Mesenchymal stem cell (in vitro differentiated cells and primary cell): ENCODE data around the gene IMP4.

ENCODE experiments used
- DNase-seq: peaks from one replicate; pipeline ENCODE4 v3.0.0-alpha.2; 2013
- H2AFZ ChIP-seq: one replicate; pipeline ENCODE4 v1.6.1; 2013; ENCODE audit warnings: low read depth, mild to moderate bottlenecking, control low read depth, inconsistent platforms, low read length, moderate library complexity
- H2AK5ac ChIP-seq: 2 replicates; pipeline ENCODE4 v1.6.1; 2013; ENCODE audit warnings: low read length, moderate library complexity, mild to moderate bottlenecking, inconsistent platforms; ENCODE audit not compliant: severe bottlenecking
- H2BK120ac ChIP-seq: one replicate; pipeline ENCODE4 v1.6.1; 2013; ENCODE audit warnings: low read depth, mild to moderate bottlenecking, inconsistent platforms, low read length, moderate library complexity
- H2BK12ac ChIP-seq, 2 experiments: one replicate each; pipeline ENCODE4 v1.6.1; 2013; ENCODE audit warnings: inconsistent platforms in 2 of 2, low read length in 2 of 2, mild to moderate bottlenecking in 2 of 2, moderate library complexity in 2 of 2, control low read depth in 1 of 2
- H2BK15ac ChIP-seq: one replicate; pipeline ENCODE4 v1.6.1; 2013; ENCODE audit warnings: mild to moderate bottlenecking, low read depth, inconsistent platforms; ENCODE audit not compliant: poor library complexity, severe bottlenecking
- H2BK5ac ChIP-seq: 2 replicates; pipeline ENCODE4 v1.6.1; 2013; ENCODE audit warnings: low read depth, mild to moderate bottlenecking, low read length, control low read depth, inconsistent platforms; ENCODE audit not compliant: poor library complexity, severe bottlenecking
- H3K14ac ChIP-seq, 2 experiments: one replicate each; pipeline ENCODE4 v1.6.1; 2013; ENCODE audit warnings: inconsistent platforms in 2 of 2, low read length in 2 of 2, control low read depth in 1 of 2, mild to moderate bottlenecking in 1 of 2, moderate library complexity in 1 of 2
- H3K18ac ChIP-seq, 2 experiments: one replicate each; pipeline ENCODE4 v1.6.1; 2013; ENCODE audit warnings: inconsistent platforms in 2 of 2, low read length in 2 of 2, control low read depth in 1 of 2, low read depth in 1 of 2, mild to moderate bottlenecking in 1 of 2
- H3K23ac ChIP-seq, 2 experiments: one replicate each; pipeline ENCODE4 v1.6.1; 2013; ENCODE audit warnings: inconsistent platforms in 2 of 2, low read length in 2 of 2, mild to moderate bottlenecking in 2 of 2, moderate library complexity in 2 of 2, control low read depth in 1 of 2
- H3K27ac ChIP-seq: 2 replicates; pipeline ENCODE4 v1.5.1; 2013; ENCODE audit warnings: mild to moderate bottlenecking, moderate library complexity, low read length, control low read depth, inconsistent platforms; ENCODE audit not compliant: poor library complexity, severe bottlenecking
- H3K27me3 ChIP-seq, 2 experiments: 2 replicates each; pipeline versions ENCODE4 v1.6.1 to v1.7.0; 2013; ENCODE audit warnings: low read length in 2 of 2, mild to moderate bottlenecking in 2 of 2, moderate library complexity in 2 of 2, control low read depth in 1 of 2, inconsistent platforms in 1 of 2; ENCODE audit not compliant: control insufficient read depth in 1 of 2, insufficient read depth in 1 of 2
- H3K36me3 ChIP-seq, 2 experiments: 2 replicates each; pipeline versions ENCODE4 v1.6.1 to v1.7.0; 2013; ENCODE audit warnings: low read length in 2 of 2, control low read depth in 1 of 2, inconsistent platforms in 1 of 2, low read depth in 1 of 2, mild to moderate bottlenecking in 1 of 2; ENCODE audit not compliant: insufficient read depth in 2 of 2, control insufficient read depth in 1 of 2
- H3K4ac ChIP-seq, 2 experiments: one replicate each; pipeline ENCODE4 v1.6.1; 2013; ENCODE audit warnings: inconsistent platforms in 2 of 2, low read length in 2 of 2, mild to moderate bottlenecking in 2 of 2, moderate library complexity in 2 of 2, control low read depth in 1 of 2, low read depth in 1 of 2
- H3K4me1 ChIP-seq: 2 replicates; pipeline ENCODE4 v1.6.1; 2013; ENCODE audit warnings: low read depth, low read length, control low read depth; ENCODE audit not compliant: control insufficient read depth, insufficient read depth
- H3K4me2 ChIP-seq: 2 replicates; pipeline ENCODE4 v1.6.1; 2013; ENCODE audit warnings: low read length, mild to moderate bottlenecking, inconsistent platforms; ENCODE audit not compliant: poor library complexity, severe bottlenecking
- H3K4me3 ChIP-seq, 2 experiments: 2 replicates each; pipeline versions ENCODE4 v1.5.1 to v1.7.0; 2013; ENCODE audit warnings: low read length in 2 of 2, mild to moderate bottlenecking in 2 of 2, control low read depth in 1 of 2, low read depth in 1 of 2; ENCODE audit not compliant: insufficient read depth in 1 of 2
- H3K79me1 ChIP-seq: replicated peaks from 2 replicates; pipeline ENCODE4 v1.6.1; 2013; ENCODE audit warnings: mild to moderate bottlenecking, control low read depth, low read length, inconsistent platforms; ENCODE audit not compliant: poor library complexity, severe bottlenecking
- H3K9ac ChIP-seq: 2 replicates; pipeline ENCODE4 v1.7.0; 2013; ENCODE audit warnings: mild to moderate bottlenecking, low read length, moderate library complexity
- H3K9me3 ChIP-seq: 2 replicates; pipeline ENCODE4 v1.7.0; 2013; ENCODE audit warnings: mild to moderate bottlenecking, low read length; ENCODE audit not compliant: control insufficient read depth
- H4K8ac ChIP-seq: one replicate; pipeline ENCODE4 v1.6.1; 2013; ENCODE audit warnings: inconsistent platforms, mild to moderate bottlenecking, low read length, moderate library complexity
- H4K91ac ChIP-seq: one replicate; pipeline ENCODE4 v1.6.1; 2013; ENCODE audit warnings: mild to moderate bottlenecking, low read length, inconsistent platforms
- WGBS: methylation state at CpG from one replicate; pipeline ENCODE4 v1.1.7; 2013; ENCODE audit warnings: mixed read lengths; 5-methylcytosine and 5-hydroxymethylcytosine counted together

IMP4 gene

GRCh38 chr2:130346741-130347066, 4.0 kb downstream of the IMP4 start:
- H3K4me1 ChIP-seq: peaks cover 7% of the 10 kb centered on the region
- H3K27me3 ChIP-seq: no peaks in the 10 kb centered on the region
- no peak for DNase-seq
- H2AK5ac ChIP-seq: no peak overlapping the region
- peaks cover 38 to 52% of the 10 kb centered on the region in 2 experiments for H3K36me3 ChIP-seq
- no peak overlapping the region for H2AFZ ChIP-seq
- no peak overlapping the region for H3K4me2 ChIP-seq
- no peak overlapping the region for H3K4ac ChIP-seq
- no peak overlapping the region for H3K14ac ChIP-seq
- H3K4me3 ChIP-seq: no peak overlapping the region
- H3K27ac ChIP-seq: no peak overlapping the region
- no peak overlapping the region for H2BK120ac ChIP-seq
- H3K79me1 ChIP-seq: peaks cover 28% of the 10 kb centered on the region
- no peak overlapping the region for H3K9ac ChIP-seq
- no peak overlapping the region for H4K91ac ChIP-seq
- 100% methylated on average over 4 of the region's 4 CpGs for WGBS
- H2BK5ac ChIP-seq: no peak overlapping the region
- no peak overlapping the region for H4K8ac ChIP-seq
- H3K18ac ChIP-seq: no peak overlapping the region
- H2BK12ac ChIP-seq: no peak overlapping the region
- no peak overlapping the region for H3K23ac ChIP-seq
- H2BK15ac ChIP-seq: no peak overlapping the region
- H3K9me3 ChIP-seq: no peaks in the 10 kb centered on the region

- Histone ChIP-seq H3K9me3 (no peaks in the 10 kb centered on the region), H3K27ac (no peak overlapping the region), H3K79me1 (peaks cover 32% of the 10 kb centered on the region), H2BK5ac (no peak overlapping the region), H3K4me3 (no peak overlapping the region), H2BK12ac (no peak overlapping the region), H3K36me3 (peaks cover 38 to 52% of the 10 kb centered on the region in 2 experiments), H3K4me2 (no peak overlapping the region), H2BK15ac (no peak overlapping the region), H3K9ac (no peak overlapping the region), H4K91ac (no peak overlapping the region), H4K8ac (no peak overlapping the region), H3K4ac (no peak overlapping the region), H3K14ac (no peak overlapping the region), H3K4me1 (peaks cover 7% of the 10 kb centered on the region), H3K27me3 (no peaks in the 10 kb centered on the region), H2BK120ac (no peak overlapping the region), H2AK5ac (no peak overlapping the region), H2AFZ (no peak overlapping the region), H3K18ac (no peak overlapping the region), H3K23ac (no peak overlapping the region)
- WGBS: 98% methylated on average over 6 of the region's 7 CpGs
- DNase-seq: no peak
Measured at GRCh38 chr2:130347220-130347925, 4.7 kb downstream of the IMP4 start.

- H2BK120ac ChIP-seq: no peak overlapping the region
- H3K4me1 ChIP-seq: peaks cover 4% of the 10 kb centered on the region
- WGBS: 100% methylated on average over 3 of the region's 3 CpGs
- H3K4me2 ChIP-seq: no peak overlapping the region
- no peak overlapping the region for H3K9ac ChIP-seq
- H2AK5ac ChIP-seq: no peak overlapping the region
- H2BK12ac ChIP-seq: no peak overlapping the region
- peaks cover 38 to 52% of the 10 kb centered on the region in 2 experiments for H3K36me3 ChIP-seq
- no peak overlapping the region for H2BK15ac ChIP-seq
- H3K9me3 ChIP-seq: no peaks in the 10 kb centered on the region
- DNase-seq: no peak
- no peak overlapping the region for H3K14ac ChIP-seq
- H2BK5ac ChIP-seq: no peak overlapping the region
- H4K91ac ChIP-seq: no peak overlapping the region
- H3K4ac ChIP-seq: no peak overlapping the region
- no peak overlapping the region for H3K4me3 ChIP-seq
- no peak overlapping the region for H2AFZ ChIP-seq
- H3K23ac ChIP-seq: no peak overlapping the region
- H3K27ac ChIP-seq: no peak overlapping the region
- peaks cover 35% of the 10 kb centered on the region for H3K79me1 ChIP-seq
- no peak overlapping the region for H4K8ac ChIP-seq
- no peak overlapping the region for H3K18ac ChIP-seq
- H3K27me3 ChIP-seq: no peaks in the 10 kb centered on the region
Measured at GRCh38 chr2:130349174-130349573, 6.5 kb downstream of the IMP4 start.

- Histone ChIP-seq H2BK120ac (no peak overlapping the region), H4K91ac (no peak overlapping the region), H3K4me2 (no peak overlapping the region), H2AFZ (no peak overlapping the region), H3K36me3 (peaks cover 15 to 28% of the 10 kb centered on the region in 2 experiments), H3K9ac (no peak overlapping the region), H3K18ac (no peak overlapping the region), H3K4me3 (no peak overlapping the region), H3K14ac (no peak overlapping the region), H3K4ac (no peak overlapping the region), H3K27me3 (no peaks in the 10 kb centered on the region), H3K79me1 (peaks cover 16% of the 10 kb centered on the region), H4K8ac (no peak overlapping the region), H2AK5ac (no peak overlapping the region), H3K23ac (no peak overlapping the region), H3K4me1 (peaks cover 12% of the 10 kb centered on the region), H2BK5ac (no peak overlapping the region), H2BK12ac (no peak overlapping the region), H2BK15ac (no peak overlapping the region), H3K27ac (no peak overlapping the region), H3K9me3 (no peaks in the 10 kb centered on the region)
- WGBS: 86% methylated on average over 7 of the region's 7 CpGs
- no peak for DNase-seq
Measured at GRCh38 chr2:130351711-130352110, 9.0 kb downstream of the IMP4 start.
